Panc1 (cell line): ENCODE results near the gene TENT5C. TPM values are rescaled to one million over a fixed set of nuclear protein-coding genes. Genes with fewer than 3 reads are reported as not detected.

Experiments used
- ATAC-seq: fragments of 200-7000 bp; cut with Tn5 transposase; 2 replicates; pipeline ENCODE4 v1.9.1; 2020; ENCODE audit warnings: mild to moderate bottlenecking, moderate library complexity
- BruUV-seq: library from RNA; stranded (reverse); fragments of 400-500 nt; replicated peaks from 2 replicates; lab custom pipeline; 2021; lab: Mats Ljungman, UMichigan
- CTCF ChIA-PET: fragments of 300-600 bp; sonication (Branson Sonifier 250); formaldehyde crosslinking; loops from one replicate; lab custom pipeline; 2022; ENCODE audit warnings: antibody characterized with exemption; lab: Charles Lee
- POLR2A ChIA-PET: fragments of 300-600 bp; sonication (Branson Sonifier 250); formaldehyde crosslinking; loops from one replicate; lab custom pipeline; 2022; ENCODE audit warnings: antibody characterized with exemption; lab: Charles Lee
- DNase-seq: peaks from one replicate; pipeline ENCODE4 v3.0.0-alpha.2; 2010; ENCODE audit warnings: low read depth, low spot score
- H3K27ac ChIP-seq: 2 replicates; pipeline ENCODE4 v1.5.1; 2011; ENCODE audit warnings: mild to moderate bottlenecking, low read length, inconsistent platforms
- H3K27me3 ChIP-seq: fragments of 200-500 bp; sonication (Bioruptor generic); 2 replicates; pipeline ENCODE4 v1.6.0; 2014; ENCODE audit warnings: low read length, inconsistent platforms; ENCODE audit not compliant: control insufficient read depth, insufficient read depth
- H3K36me3 ChIP-seq: fragments of 200-500 bp; sonication (Bioruptor generic); 2 replicates; pipeline ENCODE4 v1.5.1; 2014; ENCODE audit warnings: inconsistent platforms, mild to moderate bottlenecking, low read length, moderate library complexity; ENCODE audit not compliant: control insufficient read depth, insufficient read depth
- H3K4me1 ChIP-seq: 2 replicates; pipeline ENCODE4 v1.5.1; 2011; ENCODE audit warnings: inconsistent platforms, mild to moderate bottlenecking, low read length, moderate library complexity; ENCODE audit not compliant: control insufficient read depth, insufficient read depth
- H3K4me3 ChIP-seq, 2 experiments: 2 replicates each; pipeline ENCODE4 v1.5.1; 2011 to 2012; ENCODE audit warnings: low read depth in 2 of 2, low read length in 2 of 2, mild to moderate bottlenecking in 2 of 2, inconsistent platforms in 1 of 2, moderate library complexity in 1 of 2
- H3K9me3 ChIP-seq: fragments of 200-500 bp; sonication (Bioruptor generic); 2 replicates; pipeline ENCODE4 v1.5.1; 2014; ENCODE audit warnings: low read depth, mild to moderate bottlenecking, inconsistent platforms, low read length, moderate library complexity; ENCODE audit not compliant: control insufficient read depth, insufficient read depth
- POLR2AphosphoS5 ChIP-seq: IDR thresholded peaks from 2 replicates; pipeline ENCODE4 v1.6.1; 2012; ENCODE audit warnings: mild to moderate bottlenecking, low read depth, low read length, moderate library complexity
- SIN3A ChIP-seq: IDR thresholded peaks from 2 replicates; pipeline ENCODE4 v1.6.1; 2012; ENCODE audit warnings: low read depth, mild to moderate bottlenecking, low read length, moderate library complexity, borderline replicate concordance; ENCODE audit not compliant: insufficient read depth
- TCF7L2 ChIP-seq: IDR thresholded peaks from 2 replicates; pipeline ENCODE4 v1.6.1; 2011; ENCODE audit warnings: mild to moderate bottlenecking, low read depth, low read length, inconsistent platforms
- in situ Hi-C: cut with HindIII; loops from 2 replicates; pipeline ENCODE4 v1.10.0; 2016; ENCODE audit warnings: low sequenced_read_pairs, low pct_unique_long_range_greater_than_20kb
- intact Hi-C: fragments of 100-400 bp; cut with micrococcal nuclease; formaldehyde crosslinking; loops from one replicate; pipeline ENCODE4 v1.10.0; 2022; ENCODE audit not compliant: unreplicated experiment
- total RNA-seq: library from RNA; stranded (reverse); gene quantifications from one replicate; pipeline ENCODE4 v1.2.1, GENCODE V29; 2021; ENCODE audit not compliant: unreplicated experiment
- TF ChIP-seq, protein P1 (sequence below), 2 experiments: IDR thresholded peaks; 2 replicates each; pipeline ENCODE4 v1.6.1; 2011 to 2012; ENCODE audit warnings: low read depth in 2 of 2, control low read depth in 1 of 2, low read length in 1 of 2, mild to moderate bottlenecking in 1 of 2, moderate library complexity in 1 of 2; ENCODE audit not compliant: insufficient read depth in 1 of 2

The TENT5C gene
- total RNA-seq, 1 experiment from 2014 or later: 8.9 TPM

DNA sequence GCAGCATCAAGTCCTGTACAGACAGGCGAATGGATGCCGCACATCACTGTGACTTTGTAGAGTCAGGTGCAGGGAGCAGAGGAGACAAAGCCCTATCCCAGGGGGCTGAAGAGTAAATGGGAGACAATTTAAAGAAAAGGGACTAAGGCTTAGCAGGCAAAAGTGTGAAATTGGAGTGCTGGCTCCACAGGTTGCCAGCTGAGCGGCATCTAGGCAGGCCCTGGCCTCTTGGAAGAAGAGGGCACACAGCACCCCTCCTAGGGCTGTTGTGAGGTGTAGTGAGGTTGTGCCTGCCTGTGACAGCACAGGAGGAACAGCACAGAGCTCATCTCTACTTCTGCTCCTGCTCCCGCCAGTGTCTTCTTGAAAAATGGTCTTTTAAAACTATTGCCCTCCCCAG, 47.3 kb downstream of the TENT5C start:
- H3K9me3 ChIP-seq: no peaks in the 10 kb centered on the region
- H3K36me3 ChIP-seq: no peaks in the 10 kb centered on the region
- BruUV-seq: no TSS peak
- TF ChIP-seq, protein P1, sequence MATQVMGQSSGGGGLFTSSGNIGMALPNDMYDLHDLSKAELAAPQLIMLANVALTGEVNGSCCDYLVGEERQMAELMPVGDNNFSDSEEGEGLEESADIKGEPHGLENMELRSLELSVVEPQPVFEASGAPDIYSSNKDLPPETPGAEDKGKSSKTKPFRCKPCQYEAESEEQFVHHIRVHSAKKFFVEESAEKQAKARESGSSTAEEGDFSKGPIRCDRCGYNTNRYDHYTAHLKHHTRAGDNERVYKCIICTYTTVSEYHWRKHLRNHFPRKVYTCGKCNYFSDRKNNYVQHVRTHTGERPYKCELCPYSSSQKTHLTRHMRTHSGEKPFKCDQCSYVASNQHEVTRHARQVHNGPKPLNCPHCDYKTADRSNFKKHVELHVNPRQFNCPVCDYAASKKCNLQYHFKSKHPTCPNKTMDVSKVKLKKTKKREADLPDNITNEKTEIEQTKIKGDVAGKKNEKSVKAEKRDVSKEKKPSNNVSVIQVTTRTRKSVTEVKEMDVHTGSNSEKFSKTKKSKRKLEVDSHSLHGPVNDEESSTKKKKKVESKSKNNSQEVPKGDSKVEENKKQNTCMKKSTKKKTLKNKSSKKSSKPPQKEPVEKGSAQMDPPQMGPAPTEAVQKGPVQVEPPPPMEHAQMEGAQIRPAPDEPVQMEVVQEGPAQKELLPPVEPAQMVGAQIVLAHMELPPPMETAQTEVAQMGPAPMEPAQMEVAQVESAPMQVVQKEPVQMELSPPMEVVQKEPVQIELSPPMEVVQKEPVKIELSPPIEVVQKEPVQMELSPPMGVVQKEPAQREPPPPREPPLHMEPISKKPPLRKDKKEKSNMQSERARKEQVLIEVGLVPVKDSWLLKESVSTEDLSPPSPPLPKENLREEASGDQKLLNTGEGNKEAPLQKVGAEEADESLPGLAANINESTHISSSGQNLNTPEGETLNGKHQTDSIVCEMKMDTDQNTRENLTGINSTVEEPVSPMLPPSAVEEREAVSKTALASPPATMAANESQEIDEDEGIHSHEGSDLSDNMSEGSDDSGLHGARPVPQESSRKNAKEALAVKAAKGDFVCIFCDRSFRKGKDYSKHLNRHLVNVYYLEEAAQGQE (IDR thresholded peaks at IDR 0.05; ENCODE audit: insufficient read depth in 1 of 2, low read depth in 2 of 2, low read length in 1 of 2): no peak
- TF ChIP-seq SIN3A: no peak
- TF ChIP-seq POLR2AphosphoS5: no peak
- H3K4me3 ChIP-seq: no peak overlapping the region
- intact Hi-C loops: no loop called here
- in situ Hi-C loops: no loop called here
- H3K27ac ChIP-seq: peak overlapping the region; percentile 93
- peaks cover 47% of the 10 kb centered on the region for H3K4me1 ChIP-seq
- no peak for DNase-seq
- POLR2A ChIA-PET: no interaction called here
- CTCF ChIA-PET: interaction anchor here (0.5 kb wide), 1 partner anchor 101 kb away, joined by 3 read pairs; no protein-coding TSS in a partner anchor
- H3K27me3 ChIP-seq: no peaks in the 10 kb centered on the region
- no peak for ATAC-seq

DNA sequence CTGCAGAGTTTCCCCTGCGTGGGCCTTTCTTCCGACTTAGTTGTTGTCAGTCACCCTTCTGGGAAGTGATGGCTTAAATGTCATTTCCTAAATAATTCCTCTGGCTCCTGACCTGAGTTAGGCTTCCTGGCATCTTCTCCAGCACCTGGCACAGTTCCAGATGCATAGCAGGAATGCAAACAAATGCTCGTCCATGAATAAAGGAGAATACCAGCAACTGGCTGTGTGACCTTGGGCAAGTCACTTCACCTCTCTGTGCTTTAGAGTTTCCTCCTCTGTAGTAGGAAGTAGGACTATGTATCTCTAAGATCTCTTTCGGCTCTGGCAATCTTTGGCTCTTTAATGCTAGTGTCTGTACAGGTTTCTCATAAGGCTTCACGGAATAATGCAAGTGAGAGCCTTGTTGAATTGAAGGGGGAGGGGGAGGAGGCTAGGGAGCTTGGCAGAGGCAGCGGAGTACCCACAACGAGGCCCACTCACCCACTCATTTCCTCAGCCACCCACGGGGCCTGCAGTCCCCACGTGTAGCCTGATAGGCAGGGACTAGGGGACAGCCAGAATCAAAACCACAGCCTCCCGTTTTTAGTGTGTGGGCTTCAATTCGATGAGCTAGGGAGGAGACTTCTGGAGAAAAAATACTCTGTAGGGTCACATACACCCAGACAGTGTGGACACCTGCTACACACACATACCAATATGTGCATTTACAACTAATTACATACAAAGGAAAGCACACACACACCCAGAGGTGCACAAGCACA, 48.1 kb downstream of the TENT5C start:
- CTCF ChIA-PET: interaction anchor here (0.5 kb wide), 1 partner anchor 100 kb away, joined by 3 read pairs; no protein-coding TSS in a partner anchor
- intact Hi-C loops: no loop called here

More for the DNA sequence above, 48.1 kb downstream of the TENT5C start:
- DNase-seq (no peak), ATAC-seq (no peak; the same call in 1 of the 2 replicates)
- no peaks in the 10 kb centered on the region for H3K36me3 ChIP-seq
- H3K27me3 ChIP-seq: no peaks in the 10 kb centered on the region
- H3K4me1 ChIP-seq: peaks cover 48% of the 10 kb centered on the region
- no TSS peak for BruUV-seq
- peak overlapping the region; percentile 93 for H3K27ac ChIP-seq
- TF ChIP-seq, protein P1 (IDR thresholded peaks at IDR 0.05; ENCODE audit: insufficient read depth in 1 of 2, low read depth in 2 of 2, low read length in 1 of 2): no peak
- no peak for TF ChIP-seq TCF7L2
- H3K9me3 ChIP-seq: no peaks in the 10 kb centered on the region
- POLR2A ChIA-PET: no interaction called here
- H3K4me3 ChIP-seq: no peak overlapping the region
- in situ Hi-C loops: no loop called here
